HFFc6 (cell line): Measurements from ENCODE around the gene MYRF. TPM values are rescaled to one million over a fixed set of nuclear protein-coding genes. Genes with fewer than 3 reads are reported as not detected.

Source experiments
- DNase-seq: peaks from one replicate; pipeline ENCODE4 v3.0.0-alpha.2; 2018
- H3K27ac Mint-ChIP-seq: 2 replicates; pipeline ENCODE4 v1.8.0; 2020; ENCODE audit warnings: mild to moderate bottlenecking, mixed read lengths
- H3K27me3 Mint-ChIP-seq: 2 replicates; pipeline ENCODE4 v1.8.0; 2021; ENCODE audit warnings: mild to moderate bottlenecking, moderate library complexity, mixed read lengths; ENCODE audit not compliant: insufficient read depth
- H3K36me3 Mint-ChIP-seq: 2 replicates; pipeline ENCODE4 v1.8.0; 2021; ENCODE audit warnings: low read depth, mixed read lengths
- H3K4me1 Mint-ChIP-seq: 2 replicates; pipeline ENCODE4 v1.8.0; 2020; ENCODE audit warnings: low read depth, mixed read lengths
- H3K4me3 Mint-ChIP-seq: 2 replicates; pipeline ENCODE4 v1.8.0; 2020; ENCODE audit warnings: mild to moderate bottlenecking, moderate library complexity, mixed read lengths
- H3K9me3 Mint-ChIP-seq: 2 replicates; pipeline ENCODE4 v1.8.0; 2020; ENCODE audit warnings: mild to moderate bottlenecking, mixed read lengths
- total RNA-seq, 6 experiments: library from RNA; stranded (reverse); fragmentation: NEBNext Ultra II Directional; extraction: Animal tissue kit (Norgen Biotek cat#: 25700); gene quantifications; 2 replicates in 1 of 6; 3 replicates in 5 of 6; pipeline ENCODE4 v1.2.3, GENCODE V29; 2021
- TF ChIP-seq, protein P1 (sequence below): fragments of 200-600 bp; sonication (generic); IDR thresholded peaks from 2 replicates; pipeline ENCODE4 v1.5.0; 2021; ENCODE audit warnings: antibody characterized with exemption, mild to moderate bottlenecking

MYRF gene
- total RNA-seq, 6 experiments from 2014 or later: 0.24 to 0.67 (median 0.53) TPM

DNA sequence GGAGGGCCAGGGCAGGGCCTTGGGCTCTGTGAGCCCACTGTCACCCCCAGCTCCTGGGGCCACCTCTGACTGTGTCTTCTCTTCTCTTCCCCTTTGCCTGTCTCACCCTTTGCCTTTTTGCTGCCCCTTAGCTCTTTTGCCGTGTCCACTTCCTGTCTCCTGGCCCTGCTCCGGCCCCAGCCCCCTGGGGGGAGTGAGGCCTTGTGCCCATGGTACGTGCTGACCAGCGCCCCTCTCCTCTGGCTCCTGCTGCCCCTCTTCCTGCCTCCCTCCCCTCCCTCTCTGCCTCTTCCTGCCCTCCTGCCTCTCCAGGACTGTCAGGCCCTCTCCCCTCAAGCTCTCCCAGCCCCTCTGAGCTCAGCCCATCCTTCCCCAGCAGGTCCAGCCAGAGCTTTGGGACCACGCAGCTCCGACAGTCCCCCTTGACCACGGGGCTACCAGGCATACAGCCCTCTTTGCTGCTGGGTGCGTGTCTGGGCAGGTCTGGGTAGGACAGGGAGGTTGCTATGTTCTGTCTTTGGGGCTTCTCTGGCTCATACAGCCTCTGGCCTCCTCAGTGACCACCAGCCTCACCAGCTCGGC lies 28.2 kb downstream of the MYRF start:
- DNase-seq: no peak
- Mint-ChIP-seq H3K4me3 (no peak overlapping the region), H3K27me3 (peaks cover 8% of the 10 kb centered on the region), H3K9me3 (no peaks in the 10 kb centered on the region), H3K27ac (no peak overlapping the region), H3K4me1 (peaks cover 8% of the 10 kb centered on the region), H3K36me3 (no peaks in the 10 kb centered on the region)
- TF ChIP-seq, protein P1, sequence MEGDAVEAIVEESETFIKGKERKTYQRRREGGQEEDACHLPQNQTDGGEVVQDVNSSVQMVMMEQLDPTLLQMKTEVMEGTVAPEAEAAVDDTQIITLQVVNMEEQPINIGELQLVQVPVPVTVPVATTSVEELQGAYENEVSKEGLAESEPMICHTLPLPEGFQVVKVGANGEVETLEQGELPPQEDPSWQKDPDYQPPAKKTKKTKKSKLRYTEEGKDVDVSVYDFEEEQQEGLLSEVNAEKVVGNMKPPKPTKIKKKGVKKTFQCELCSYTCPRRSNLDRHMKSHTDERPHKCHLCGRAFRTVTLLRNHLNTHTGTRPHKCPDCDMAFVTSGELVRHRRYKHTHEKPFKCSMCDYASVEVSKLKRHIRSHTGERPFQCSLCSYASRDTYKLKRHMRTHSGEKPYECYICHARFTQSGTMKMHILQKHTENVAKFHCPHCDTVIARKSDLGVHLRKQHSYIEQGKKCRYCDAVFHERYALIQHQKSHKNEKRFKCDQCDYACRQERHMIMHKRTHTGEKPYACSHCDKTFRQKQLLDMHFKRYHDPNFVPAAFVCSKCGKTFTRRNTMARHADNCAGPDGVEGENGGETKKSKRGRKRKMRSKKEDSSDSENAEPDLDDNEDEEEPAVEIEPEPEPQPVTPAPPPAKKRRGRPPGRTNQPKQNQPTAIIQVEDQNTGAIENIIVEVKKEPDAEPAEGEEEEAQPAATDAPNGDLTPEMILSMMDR: no peak

DNA sequence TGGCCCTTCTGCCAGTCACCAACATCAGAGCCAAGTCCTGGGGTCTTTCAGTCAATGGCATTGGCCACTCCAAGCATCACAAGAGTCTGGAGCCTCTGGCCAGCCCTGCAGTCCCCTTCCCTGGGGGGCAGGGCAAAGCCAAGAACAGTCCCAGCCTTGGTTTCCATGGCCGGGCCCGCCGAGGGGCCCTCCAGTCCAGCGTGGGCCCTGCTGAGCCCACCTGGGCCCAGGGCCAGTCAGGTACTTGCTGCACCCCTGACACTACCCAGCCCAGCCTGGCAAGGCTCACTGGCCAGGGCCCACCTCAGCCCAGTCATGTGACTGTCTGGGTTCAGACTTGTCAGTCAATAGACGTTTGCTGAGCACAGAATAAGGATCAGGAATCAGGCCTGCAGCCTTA lies 29.1 kb downstream of the MYRF start:
- no peaks in the 10 kb centered on the region for H3K9me3 Mint-ChIP-seq

DNA sequence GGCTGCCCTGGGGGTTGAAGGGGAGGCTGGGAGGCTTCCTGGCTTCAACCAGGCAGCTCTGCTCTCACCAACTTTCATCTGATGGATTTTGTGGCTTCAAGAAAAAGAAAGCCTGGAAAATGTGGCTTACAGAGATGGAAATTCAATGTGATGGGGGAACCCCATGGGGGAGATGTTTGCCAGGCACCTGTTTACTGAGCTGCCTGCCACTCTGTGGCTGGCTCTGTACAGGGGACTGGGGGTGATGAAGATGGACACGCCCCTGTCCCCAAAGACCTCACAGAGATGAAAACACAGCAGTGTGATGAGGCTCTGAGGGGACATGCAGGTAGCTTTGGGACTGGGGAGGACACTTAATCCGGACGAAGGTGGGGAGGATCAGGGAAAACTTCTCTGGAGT lies 29.9 kb downstream of the MYRF start:
- Mint-ChIP-seq H3K4me1 (peaks cover 8% of the 10 kb centered on the region), H3K27ac (no peak overlapping the region), H3K9me3 (no peaks in the 10 kb centered on the region), H3K36me3 (no peaks in the 10 kb centered on the region), H3K27me3 (peaks cover 6% of the 10 kb centered on the region), H3K4me3 (no peak overlapping the region)
- TF ChIP-seq, protein P1: no peak
- no peak for DNase-seq

More for the DNA sequence above, 29.1 kb downstream of the MYRF start:
- Mint-ChIP-seq H3K27ac (no peak overlapping the region), H3K36me3 (no peaks in the 10 kb centered on the region), H3K4me1 (peaks cover 8% of the 10 kb centered on the region), H3K4me3 (no peak overlapping the region), H3K27me3 (peaks cover 7% of the 10 kb centered on the region)
- TF ChIP-seq, protein P1: no peak
- DNase-seq: no peak

DNA sequence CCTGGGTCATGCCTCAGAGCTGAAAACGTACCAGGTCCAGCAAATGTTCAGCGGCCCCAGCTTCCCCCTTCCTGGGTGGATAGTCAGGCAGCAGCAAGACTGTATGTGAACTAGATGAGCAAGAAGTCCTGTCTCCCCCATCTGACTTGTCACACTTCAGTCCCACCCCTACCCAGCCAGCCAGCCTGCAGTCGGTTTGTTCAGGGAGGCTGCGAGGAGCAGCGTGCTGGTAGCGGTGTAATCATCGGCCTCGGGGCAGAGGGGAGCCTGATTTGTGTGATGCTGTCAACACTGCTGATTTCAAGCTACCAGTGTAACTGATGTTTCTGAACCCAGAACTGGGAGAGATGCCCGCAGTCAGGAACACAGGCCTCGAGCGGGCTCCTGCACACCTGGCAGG lies 30.4 kb downstream of the MYRF start:
- H3K36me3 Mint-ChIP-seq: no peaks in the 10 kb centered on the region
- H3K27me3 Mint-ChIP-seq: peaks cover 6% of the 10 kb centered on the region
- H3K4me1 Mint-ChIP-seq: peaks cover 8% of the 10 kb centered on the region
- no peak for DNase-seq
- no peaks in the 10 kb centered on the region for H3K9me3 Mint-ChIP-seq
- no peak overlapping the region for H3K27ac Mint-ChIP-seq
- TF ChIP-seq, protein P1: no peak
- H3K4me3 Mint-ChIP-seq: no peak overlapping the region

DNA sequence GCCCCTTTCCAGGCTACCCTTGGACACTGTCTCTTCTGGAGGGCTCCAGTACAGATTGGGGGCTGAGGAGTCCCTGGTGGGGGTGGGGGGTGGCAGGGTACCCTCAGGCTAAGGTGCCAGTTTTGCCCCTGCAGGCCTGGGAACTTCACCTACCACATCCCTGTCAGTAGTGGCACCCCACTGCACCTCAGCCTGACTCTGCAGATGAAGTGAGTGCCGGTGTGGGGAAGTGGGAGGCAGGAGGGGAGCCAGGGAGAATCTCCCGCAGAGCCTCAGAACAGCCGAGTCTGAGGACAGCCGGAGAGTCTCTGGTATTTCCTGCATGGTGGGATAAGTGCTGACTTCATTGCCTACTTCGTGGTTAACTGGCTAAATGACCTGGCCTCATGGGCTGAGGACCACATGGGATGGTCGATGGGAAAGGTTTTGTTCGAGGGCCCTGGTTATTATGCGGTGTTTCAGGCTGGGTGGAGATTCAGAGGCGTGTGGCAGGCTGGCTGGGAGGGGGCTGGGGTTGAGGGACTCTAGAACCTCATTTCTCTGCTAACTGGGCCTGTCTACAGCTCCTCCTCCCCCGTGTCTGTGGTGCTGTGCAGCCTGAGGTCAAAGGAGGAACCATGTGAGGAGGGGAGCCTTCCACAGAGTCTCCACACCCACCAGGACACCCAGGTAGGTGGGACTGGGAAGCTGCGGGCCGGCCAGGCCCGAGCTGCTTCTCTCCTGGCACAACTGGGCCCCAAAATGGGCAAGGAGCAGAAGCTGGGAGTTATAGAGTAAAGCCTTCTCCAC lies 31.5 kb downstream of the MYRF start:
- no peak for DNase-seq
- TF ChIP-seq, protein P1: no peak
- H3K27me3 Mint-ChIP-seq: peaks cover 4% of the 10 kb centered on the region
- no peak overlapping the region for H3K27ac Mint-ChIP-seq
- H3K36me3 Mint-ChIP-seq: no peaks in the 10 kb centered on the region
- H3K4me3 Mint-ChIP-seq: no peak overlapping the region
- H3K9me3 Mint-ChIP-seq: no peaks in the 10 kb centered on the region
- H3K4me1 Mint-ChIP-seq: peaks cover 8% of the 10 kb centered on the region
